ENCODE data around the gene NFILZ.

DNA sequence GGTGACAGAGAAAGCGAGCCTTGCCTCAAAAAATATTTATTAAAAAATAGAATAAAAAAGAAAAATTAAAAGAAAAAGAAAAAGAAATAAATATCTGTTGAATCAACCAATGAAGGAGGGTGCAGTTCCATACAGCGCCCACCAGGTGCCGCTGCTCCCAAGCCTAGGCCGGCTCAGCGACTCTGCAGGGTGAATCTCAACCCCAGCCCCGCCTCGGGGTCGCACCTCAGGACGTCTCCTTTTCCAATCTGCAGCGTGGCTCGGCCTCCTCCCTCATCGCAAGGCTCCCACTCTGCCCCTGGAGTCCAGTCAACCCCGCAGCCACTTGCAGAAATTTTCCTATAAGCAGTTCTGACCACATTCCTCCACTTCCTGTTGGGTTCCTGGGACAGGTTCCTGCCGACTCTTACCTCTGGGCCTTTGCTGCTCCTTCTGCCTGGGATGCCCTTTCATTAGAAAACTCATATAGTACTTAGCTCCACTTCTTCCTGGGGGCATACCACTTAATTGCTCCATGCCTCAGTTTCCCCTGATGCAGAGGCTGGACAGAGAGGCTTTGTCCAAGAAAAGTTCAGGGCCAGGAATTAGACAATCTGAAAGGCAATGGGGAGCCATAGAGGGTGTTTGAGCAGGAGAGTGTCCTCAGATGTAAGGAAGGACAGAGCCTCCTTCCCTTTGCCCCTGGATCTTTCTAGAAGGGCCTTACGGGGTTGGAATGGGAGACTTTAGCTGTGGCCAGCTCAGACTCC lies 24.3 kb downstream of the NFILZ start:
- TF ChIP-seq, protein P1, sequence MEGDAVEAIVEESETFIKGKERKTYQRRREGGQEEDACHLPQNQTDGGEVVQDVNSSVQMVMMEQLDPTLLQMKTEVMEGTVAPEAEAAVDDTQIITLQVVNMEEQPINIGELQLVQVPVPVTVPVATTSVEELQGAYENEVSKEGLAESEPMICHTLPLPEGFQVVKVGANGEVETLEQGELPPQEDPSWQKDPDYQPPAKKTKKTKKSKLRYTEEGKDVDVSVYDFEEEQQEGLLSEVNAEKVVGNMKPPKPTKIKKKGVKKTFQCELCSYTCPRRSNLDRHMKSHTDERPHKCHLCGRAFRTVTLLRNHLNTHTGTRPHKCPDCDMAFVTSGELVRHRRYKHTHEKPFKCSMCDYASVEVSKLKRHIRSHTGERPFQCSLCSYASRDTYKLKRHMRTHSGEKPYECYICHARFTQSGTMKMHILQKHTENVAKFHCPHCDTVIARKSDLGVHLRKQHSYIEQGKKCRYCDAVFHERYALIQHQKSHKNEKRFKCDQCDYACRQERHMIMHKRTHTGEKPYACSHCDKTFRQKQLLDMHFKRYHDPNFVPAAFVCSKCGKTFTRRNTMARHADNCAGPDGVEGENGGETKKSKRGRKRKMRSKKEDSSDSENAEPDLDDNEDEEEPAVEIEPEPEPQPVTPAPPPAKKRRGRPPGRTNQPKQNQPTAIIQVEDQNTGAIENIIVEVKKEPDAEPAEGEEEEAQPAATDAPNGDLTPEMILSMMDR (IDR thresholded peaks at IDR 0.05): peak; percentile 83 to 100 (median 96)
- no peak for TF ChIP-seq POLR2A (IDR thresholded peaks at IDR 0.05)

All from esophagus squamous epithelium (tissue), 4 donors.